ENCODE results near the gene SLC22A23. TPM values are rescaled to one million over a fixed set of nuclear protein-coding genes. Genes with fewer than 3 reads are reported as not detected.

SLC22A23 gene
- total RNA-seq, 1 experiment from 2014 or later, result 6.8 TPM

GRCh38 chr6:3460253-3460652, 3.4 kb upstream of the SLC22A23 start:
- Histone ChIP-seq H3K9me3 (ENCODE audit: control insufficient read depth, low read depth, low read length) (no peaks in the 10 kb centered on the region), H4K8ac (replicated peaks; ENCODE audit: insufficient read length, low read depth, low read length) (no peak overlapping the region), H4K91ac (ENCODE audit: insufficient read length, low read depth, low read length) (no peak overlapping the region), H3K56ac (ENCODE audit: insufficient read length, low read depth, low read length) (no peak overlapping the region), H2BK15ac (ENCODE audit: low read depth, low read length) (no peak overlapping the region), H3K4me1 (ENCODE audit: insufficient read depth, low read length) (peaks cover 6% of the 10 kb centered on the region; the same call in 1 of the 2 replicates), H3K23ac (ENCODE audit: insufficient read length, low read depth, low read length) (no peak overlapping the region), H2BK120ac (ENCODE audit: low read depth, low read length, poor library complexity, severe bottlenecking) (no peak overlapping the region), H3K4ac (ENCODE audit: low read depth, low read length) (no peak overlapping the region), H3K79me2 (ENCODE audit: insufficient read depth, low read length) (peaks cover 6% of the 10 kb centered on the region; the same call in 1 of the 2 replicates), H2BK20ac (ENCODE audit: low read depth, low read length, poor library complexity, severe bottlenecking) (no peak overlapping the region), H4K20me1 (ENCODE audit: control insufficient read depth, insufficient read depth, insufficient read length) (no peaks in the 10 kb centered on the region), H3K9ac (ENCODE audit: extremely low read depth, insufficient read length, low read length) (no peak overlapping the region), H2AK5ac (ENCODE audit: insufficient read length, low read length) (no peak overlapping the region), H3K27me3 (ENCODE audit: insufficient read depth, low read length) (no peaks in the 10 kb centered on the region; the same call in 1 of the 2 replicates), H3K18ac (ENCODE audit: insufficient read length, low read depth, low read length) (no peak overlapping the region), H3K23me2 (ENCODE audit: insufficient read length, low read depth, low read length, poor library complexity, severe bottlenecking) (peaks cover 18% of the 10 kb centered on the region), H4K5ac (ENCODE audit: insufficient read length, low read depth, low read length) (no peak overlapping the region), H3K14ac (ENCODE audit: insufficient read depth, low read length) (no peak overlapping the region), H3T11ph (ENCODE audit: low read length) (no peak overlapping the region), H2BK12ac (ENCODE audit: insufficient read length, low read depth, low read length) (no peak overlapping the region), H2AFZ (ENCODE audit: low read length) (no peak overlapping the region), H3K4me2 (ENCODE audit: insufficient read depth, insufficient read length, low read length) (no peak overlapping the region), H3K79me1 (ENCODE audit: insufficient read depth, low read depth, low read length, poor library complexity, severe bottlenecking) (peaks cover under 1% of the 10 kb centered on the region), H2BK5ac (ENCODE audit: insufficient read length, low read length) (no peak overlapping the region), H3K27ac (ENCODE audit: insufficient read length, low read depth, low read length) (no peak overlapping the region)
- no peak overlapping the region for H3K27ac Mint-ChIP-seq
- no peak for DNase-seq
- no CpG with 5 or more reads among the region's 1 CpG for WGBS (ENCODE audit: extremely low coverage, insufficient read length, low lambda C conversion rate)
- no peak overlapping the region for H3K4me3 Mint-ChIP-seq
- TF ChIP-seq, protein P1, sequence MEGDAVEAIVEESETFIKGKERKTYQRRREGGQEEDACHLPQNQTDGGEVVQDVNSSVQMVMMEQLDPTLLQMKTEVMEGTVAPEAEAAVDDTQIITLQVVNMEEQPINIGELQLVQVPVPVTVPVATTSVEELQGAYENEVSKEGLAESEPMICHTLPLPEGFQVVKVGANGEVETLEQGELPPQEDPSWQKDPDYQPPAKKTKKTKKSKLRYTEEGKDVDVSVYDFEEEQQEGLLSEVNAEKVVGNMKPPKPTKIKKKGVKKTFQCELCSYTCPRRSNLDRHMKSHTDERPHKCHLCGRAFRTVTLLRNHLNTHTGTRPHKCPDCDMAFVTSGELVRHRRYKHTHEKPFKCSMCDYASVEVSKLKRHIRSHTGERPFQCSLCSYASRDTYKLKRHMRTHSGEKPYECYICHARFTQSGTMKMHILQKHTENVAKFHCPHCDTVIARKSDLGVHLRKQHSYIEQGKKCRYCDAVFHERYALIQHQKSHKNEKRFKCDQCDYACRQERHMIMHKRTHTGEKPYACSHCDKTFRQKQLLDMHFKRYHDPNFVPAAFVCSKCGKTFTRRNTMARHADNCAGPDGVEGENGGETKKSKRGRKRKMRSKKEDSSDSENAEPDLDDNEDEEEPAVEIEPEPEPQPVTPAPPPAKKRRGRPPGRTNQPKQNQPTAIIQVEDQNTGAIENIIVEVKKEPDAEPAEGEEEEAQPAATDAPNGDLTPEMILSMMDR (conservative IDR thresholded peaks at IDR 0.05), result no peak
- H3K9me3 Mint-ChIP-seq, result peaks cover 3 to 4% of the 10 kb centered on the region in 2 experiments; a peak in 4 of 5 replicates
- peaks cover 14% of the 10 kb centered on the region for H3K27me3 Mint-ChIP-seq (ENCODE audit: low read depth)
- peaks cover 20 to 21% of the 10 kb centered on the region in 2 experiments for H3K4me1 Mint-ChIP-seq
- peaks cover 0 to 4% (median 0%) of the 10 kb centered on the region in 3 experiments; a peak in 2 of 7 replicates for H3K36me3 Mint-ChIP-seq (ENCODE audit: insufficient read depth in 1 of 3, low read depth in 3 of 3)
